GM21390 (cell line): ENCODE measurements around the gene CLEC12A.
"Not testable (repeated sequence)": the region's sequence is repeated elsewhere in the genome, so short reads cannot be mapped to it uniquely, and the experiment has no call there.

Source experiments
- ATAC-seq: cut with Tn5 transposase; IDR thresholded peaks from one replicate; pipeline ENCODE4 v1.9.1; 2021; ENCODE audit not compliant: unreplicated experiment

Gene CLEC12A

DNA sequence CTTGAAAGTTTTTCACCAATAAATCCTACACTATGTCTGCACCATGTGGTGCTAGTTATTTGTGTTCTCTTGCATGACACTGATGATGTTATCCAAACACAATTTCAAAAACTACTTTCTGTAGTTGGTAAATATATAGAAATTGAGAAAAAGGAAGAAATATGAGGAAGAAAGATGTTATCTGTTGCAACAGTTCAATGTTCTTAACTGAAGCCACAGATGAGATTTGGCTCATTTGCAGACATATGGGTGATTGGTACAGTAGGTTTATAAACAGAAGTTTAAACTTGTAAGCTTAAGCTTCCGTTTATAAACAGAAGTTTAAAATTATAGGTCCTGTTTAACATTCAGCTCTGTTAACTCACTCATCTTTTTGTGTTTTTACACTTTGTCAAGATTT is at the start of gene CLEC12A:
TSS of gene CLEC12A (plus strand) at position 229 of the 400 bp plus-strand sequence. CDS start 188 bp downstream, outside the sequence.
- ATAC-seq = no peak

DNA sequence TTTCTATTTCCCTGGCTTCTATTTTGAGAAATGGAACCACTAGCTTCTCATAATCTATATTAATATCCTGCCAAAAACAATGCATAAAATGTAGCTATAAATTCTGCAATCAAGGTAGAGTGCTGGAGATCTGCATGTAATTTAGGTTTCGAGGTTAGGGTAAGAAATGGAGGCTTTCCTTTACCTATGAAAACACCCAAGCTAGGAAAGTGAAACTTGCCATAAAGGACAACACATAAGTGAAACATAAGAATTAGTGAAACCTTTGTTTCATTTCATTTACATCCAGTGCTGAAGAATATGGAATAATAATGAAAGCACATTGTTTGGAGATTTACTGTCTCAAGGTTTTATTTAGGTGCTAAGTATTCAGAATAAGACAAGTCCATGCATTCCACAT is 48.8 kb upstream of the CLEC12A start:
- ATAC-seq = no peak

GRCh38 chr12:9925705-9926393 is 45.4 kb upstream of the CLEC12A start:
- ATAC-seq = no peak

DNA sequence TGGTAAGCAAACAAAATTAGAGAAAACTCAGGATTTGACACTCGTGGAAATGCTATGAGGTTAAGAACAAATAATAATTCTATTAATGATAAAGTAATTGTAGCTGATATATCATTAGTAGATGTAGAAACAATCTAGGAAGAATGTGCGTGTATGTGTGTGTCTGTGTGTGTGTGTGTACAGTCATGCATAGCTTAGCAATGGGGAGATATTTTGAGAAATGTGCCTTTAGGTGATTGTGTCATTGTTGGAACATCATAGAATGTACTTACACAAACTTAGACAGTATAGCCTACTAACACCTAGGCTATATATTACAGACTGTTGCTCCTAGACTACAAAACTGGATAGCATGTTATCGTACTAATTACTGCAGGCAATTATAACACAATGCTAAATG is 44.3 kb upstream of the CLEC12A start:
- ATAC-seq = no peak

- ATAC-seq = no peak
These were observed 42.6 kb upstream of the CLEC12A start for GRCh38 chr12:9928607-9929006.

DNA sequence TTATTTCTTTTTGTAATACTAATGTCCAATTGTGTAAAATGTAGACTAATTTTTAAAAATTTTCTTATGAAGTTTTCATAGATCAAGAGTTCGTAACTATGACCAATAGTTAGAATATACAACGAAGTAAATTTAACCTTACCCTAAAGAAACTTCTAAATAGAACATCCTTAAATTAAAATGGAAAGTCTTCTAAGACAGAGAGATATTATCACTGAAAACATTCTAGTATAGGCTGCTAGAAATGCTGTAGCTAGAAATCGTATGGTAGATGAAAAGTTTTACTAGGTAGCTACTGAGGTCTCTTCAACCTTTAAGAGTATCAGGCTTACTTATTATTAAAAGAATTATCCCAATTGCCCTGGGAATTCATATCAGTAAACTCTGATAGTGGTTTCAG is 40.0 kb upstream of the CLEC12A start:
- no peak for ATAC-seq

DNA sequence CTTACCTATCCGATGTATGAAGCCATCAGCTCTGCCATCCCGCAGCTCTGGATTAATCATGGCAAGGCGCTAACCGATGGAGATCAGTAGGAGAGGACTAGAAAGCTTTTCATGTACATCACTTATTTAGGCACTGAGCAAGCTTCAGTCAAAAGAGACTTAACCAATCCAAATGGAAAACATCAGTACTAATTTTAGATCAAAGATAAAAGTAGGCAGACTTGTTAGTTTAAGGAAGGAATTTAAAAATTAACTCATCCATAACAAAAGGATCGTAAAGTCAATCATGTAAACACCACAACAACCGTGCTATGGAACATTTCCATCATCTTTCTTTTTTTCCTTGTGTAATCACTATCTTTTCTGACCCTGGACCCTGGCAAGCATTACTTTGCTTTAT is 38.9 kb upstream of the CLEC12A start, which contains the start of gene CLEC2A:
TSS of gene CLEC2A (minus strand) at position 101 of the 400 bp plus-strand sequence. CDS start at position 60, 41 bp downstream.
- ATAC-seq = no peak

DNA sequence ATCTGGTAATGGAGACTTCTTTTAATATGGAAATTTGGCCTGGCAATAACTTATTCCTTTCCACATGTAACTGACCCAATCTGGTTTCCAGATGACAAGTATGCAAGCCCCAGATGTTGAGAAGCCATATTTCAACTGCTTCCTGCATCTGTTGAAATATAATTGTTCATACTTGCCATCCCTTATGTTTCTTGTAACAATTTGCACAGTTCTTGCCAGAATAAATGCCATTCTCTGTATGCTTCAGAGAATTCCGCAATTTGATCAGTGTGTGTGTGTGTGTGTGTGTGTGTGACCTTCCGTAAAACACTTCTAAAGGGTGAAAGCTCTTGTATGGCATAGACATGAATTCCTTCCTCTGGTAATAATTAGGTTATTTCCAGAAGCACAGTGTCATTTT is 37.3 kb upstream of the CLEC12A start:
- no peak for ATAC-seq

GRCh38 chr12:9935026-9935425 is 36.2 kb upstream of the CLEC12A start:
- no peak for ATAC-seq

DNA sequence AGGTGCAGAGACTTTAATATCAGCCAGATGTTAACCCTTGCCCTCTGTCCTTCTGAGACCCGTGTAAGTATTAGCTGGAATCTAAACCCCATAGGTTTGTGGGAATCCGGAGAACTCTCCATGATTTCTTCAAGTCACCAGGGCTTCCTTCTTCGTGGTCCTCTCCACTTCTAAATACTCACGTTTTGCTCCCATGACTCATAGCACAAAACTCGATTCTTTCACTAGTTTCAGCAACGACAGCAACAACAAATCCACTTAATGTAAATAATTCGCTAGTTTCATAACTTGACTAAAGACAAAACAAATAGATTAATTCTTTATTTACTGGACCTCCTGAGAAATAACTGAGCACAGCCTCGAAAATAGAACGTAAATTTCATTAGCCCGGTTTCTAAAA is 34.6 kb upstream of the CLEC12A start:
- no peak for ATAC-seq

DNA sequence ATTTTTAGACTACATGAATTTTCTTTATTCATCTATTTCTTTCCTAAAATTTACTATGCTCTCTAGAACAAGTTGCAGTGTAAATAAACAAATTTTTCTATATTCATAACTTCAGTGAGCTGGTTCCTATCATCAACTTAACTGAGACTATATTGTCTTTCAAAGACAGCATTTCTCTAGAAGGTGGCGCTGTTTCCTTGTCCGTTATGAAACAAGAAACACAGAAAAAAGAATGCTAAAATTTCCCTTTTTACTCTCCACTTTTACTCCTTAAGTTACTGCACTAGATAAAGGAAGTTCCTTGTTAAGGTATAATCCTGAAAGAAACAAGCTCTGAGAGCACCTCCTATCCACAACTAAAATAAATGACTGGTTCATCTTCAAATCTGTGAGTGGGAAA is 30.8 kb upstream of the CLEC12A start:
- no peak for ATAC-seq

DNA sequence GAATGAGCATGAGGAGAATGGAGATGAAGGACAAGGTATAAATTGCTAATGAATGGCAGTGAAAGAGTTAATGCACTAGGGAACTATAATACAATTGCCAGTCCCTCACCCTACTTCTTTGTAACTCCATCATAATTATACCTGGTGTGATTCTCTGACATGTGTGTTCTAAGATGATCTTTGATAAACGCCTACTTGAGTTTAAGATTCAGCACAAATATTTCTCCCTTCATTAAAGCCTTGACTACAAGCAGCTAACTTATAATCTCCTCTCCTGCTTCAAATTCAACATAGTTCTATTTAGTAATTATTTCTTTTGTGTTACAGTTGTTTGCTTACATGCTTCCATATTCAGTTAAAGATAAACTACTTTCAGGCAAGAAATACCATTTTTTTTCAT is 29.4 kb upstream of the CLEC12A start:
- ATAC-seq = no peak

DNA sequence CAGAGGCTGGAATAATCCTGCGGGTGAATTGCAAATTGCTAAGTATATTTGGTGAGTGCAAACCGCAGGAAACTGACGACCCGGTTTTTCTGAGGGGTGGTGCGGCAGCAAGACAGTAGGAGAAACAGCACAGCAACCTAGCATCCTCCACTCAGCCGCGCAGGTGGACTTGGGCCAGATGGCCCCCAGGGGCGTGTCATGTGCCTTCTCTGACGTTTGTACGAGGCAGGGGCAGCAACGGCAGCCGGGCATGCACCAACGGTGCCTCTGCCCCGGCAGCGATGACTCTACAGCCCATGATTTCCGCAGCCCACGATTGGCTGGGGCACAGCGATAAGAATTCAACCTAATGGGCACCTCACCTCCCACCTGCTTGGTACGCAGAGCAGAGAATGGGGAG is 28.0 kb upstream of the CLEC12A start:
- ATAC-seq = no peak

DNA sequence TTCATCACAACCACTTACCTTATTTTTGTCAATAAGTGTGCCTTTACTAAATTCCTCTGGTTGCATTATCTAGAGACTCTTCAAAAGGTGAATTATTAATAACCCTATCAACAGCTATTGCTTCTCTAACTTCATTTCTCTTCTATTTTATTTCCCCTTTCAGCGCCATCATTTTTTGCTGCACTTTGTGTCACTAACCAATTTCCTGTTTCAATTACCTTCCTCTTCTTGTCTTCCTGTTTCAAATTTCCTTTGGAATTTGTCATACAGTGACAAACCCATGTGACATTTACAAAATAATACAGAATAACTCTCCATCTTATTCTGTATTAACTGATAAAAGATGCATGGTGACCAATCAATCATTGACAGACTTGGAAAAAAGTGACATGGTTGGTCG is 26.8 kb upstream of the CLEC12A start:
- ATAC-seq = no peak

GRCh38 chr12:9947674-9948073 is 23.5 kb upstream of the CLEC12A start:
- ATAC-seq = no peak

DNA sequence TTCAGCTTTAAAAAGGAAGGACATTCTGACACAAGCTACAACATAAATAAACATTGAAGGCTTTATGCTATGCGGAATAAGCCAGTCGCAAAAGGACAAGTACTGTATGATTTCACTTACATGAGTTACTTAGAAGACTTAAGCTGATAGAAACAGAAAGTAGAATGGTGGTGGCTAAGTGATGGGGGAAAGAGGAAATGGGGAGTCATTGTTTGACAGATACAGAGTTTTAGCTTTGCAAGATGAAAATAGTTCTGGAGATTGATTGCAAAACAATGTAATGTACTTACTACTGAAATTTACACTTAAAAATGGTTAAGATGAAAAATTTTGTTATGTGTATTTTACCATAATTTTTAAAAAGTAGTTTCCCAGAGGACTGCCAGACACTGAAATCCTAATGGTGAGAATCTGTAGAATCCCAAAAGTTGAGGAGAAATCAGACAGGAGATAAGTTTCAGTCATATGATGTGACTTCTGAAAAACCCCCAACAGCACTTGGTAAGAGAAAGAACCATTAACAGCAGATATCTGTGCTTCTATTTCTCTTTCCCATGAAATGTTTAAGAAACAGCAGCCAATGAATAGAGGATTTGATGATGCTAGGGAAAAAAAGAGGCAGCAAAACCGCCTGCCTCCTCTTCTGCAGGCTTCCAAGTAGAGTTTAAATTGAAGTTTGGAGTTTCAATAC is 22.5 kb upstream of the CLEC12A start:
- peak; percentile 96 for ATAC-seq

DNA sequence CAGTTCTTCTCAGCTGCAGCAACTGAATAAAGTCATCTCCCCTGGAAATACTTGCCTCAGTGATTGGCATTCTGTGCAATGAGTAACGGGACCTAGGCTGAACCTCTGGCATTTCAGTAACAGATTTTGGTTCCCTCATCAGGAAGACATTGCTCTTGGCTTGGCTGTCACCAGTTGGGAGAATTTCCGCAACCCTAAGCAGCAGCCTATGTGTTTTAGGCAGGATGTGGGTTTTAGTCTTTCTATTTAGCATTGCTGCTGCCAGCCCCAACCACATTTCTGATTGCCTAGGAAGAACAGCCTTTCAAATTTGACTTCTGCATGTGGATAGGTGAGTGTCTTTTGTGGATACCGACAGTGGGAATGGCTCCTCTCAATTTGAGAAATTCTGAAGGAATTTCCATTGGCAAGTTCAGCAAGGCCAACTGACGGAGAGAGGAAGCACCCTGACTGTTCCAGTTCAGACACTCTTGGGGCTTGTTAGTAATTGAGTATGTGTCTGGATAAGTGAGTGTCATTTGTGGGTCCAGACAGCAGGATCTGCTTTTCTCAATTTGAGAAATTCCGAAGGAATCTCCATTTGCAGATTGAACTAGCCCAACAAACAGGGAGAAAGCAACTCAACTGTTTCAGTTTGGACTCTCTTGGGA is 20.1 kb upstream of the CLEC12A start:
- ATAC-seq = no peak

GRCh38 chr12:9952954-9953729 is 18.1 kb upstream of the CLEC12A start:
- ATAC-seq = not testable (repeated sequence)

DNA sequence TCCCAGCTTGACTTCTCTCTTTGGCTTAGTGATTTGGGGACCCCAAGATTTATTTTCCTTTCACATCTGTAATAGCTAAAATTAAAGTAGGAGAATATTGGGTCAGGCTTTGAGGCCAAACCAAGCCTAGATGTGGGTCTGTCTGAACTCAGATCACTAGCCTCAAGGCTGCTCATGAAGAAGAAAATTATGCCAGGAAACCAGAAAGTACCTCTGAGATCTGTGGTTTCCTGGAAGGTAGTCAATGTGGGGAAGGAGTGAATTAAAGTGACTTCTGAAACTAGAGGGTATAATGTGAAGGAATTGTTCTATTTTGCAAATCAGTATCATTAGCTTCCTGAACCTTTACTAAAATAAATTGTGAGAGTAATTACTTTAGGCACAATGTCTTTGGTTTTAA is 13.4 kb upstream of the CLEC12A start:
- no peak for ATAC-seq

- peak; percentile 18 for ATAC-seq
These were observed 10.6 kb upstream of the CLEC12A start for GRCh38 chr12:9960590-9960989.

DNA sequence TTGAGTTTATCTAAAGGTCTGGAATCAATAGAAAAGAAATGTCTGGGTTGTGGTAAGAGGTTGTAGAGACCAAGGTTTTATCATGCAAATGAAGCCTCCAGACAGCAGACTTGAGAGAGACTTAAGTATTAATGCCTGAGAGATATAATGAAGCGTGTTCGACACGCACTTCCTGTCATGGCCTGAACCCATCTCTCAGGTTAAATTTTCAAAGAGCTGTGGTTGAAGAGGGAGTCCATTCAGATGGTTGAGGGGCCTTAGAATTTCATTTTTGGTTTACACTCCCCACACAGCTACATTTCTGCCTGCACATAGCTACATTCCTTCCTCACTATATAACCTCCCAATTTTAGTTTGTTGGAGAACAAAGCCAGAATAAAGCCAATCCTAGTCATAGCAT is 10.1 kb upstream of the CLEC12A start:
- ATAC-seq = peak; percentile 78
